NOMO-1 (cell line): Measurements from ENCODE around the gene ELP4.
"Not testable (repeated sequence)": the region's sequence is repeated elsewhere in the genome, so short reads cannot be mapped to it uniquely, and the experiment has no call there.

ENCODE experiments used
- DNase-seq, 2 experiments: peaks; one replicate each; lab custom pipeline; 2025; ENCODE audit not compliant: unreplicated experiment in 2 of 2; lab: John Stamatoyannopoulos, UW

ELP4 gene

GRCh38 chr11:31542862-31543261 lies 33.3 kb downstream of the ELP4 start:
- DNase-seq = no peak

- no peak for DNase-seq
Measured at GRCh38 chr11:31555938-31556337, 46.4 kb downstream of the ELP4 start.

GRCh38 chr11:31558001-31558400 lies 48.4 kb downstream of the ELP4 start:
- no peak for DNase-seq

GRCh38 chr11:31560842-31561476 lies 51.4 kb downstream of the ELP4 start:
- DNase-seq = no peak

GRCh38 chr11:31564517-31564916 lies 55.0 kb downstream of the ELP4 start:
- not testable (repeated sequence) for DNase-seq

GRCh38 chr11:31574133-31574532 lies 64.6 kb downstream of the ELP4 start:
- DNase-seq = not testable (repeated sequence)

- not testable (repeated sequence) for DNase-seq
Measured at GRCh38 chr11:31575764-31576163, 66.2 kb downstream of the ELP4 start.

GRCh38 chr11:31579412-31579811 lies 69.8 kb downstream of the ELP4 start:
- not testable (repeated sequence) for DNase-seq

GRCh38 chr11:31582697-31583096 lies 73.1 kb downstream of the ELP4 start:
- DNase-seq = no peak

- no peak for DNase-seq
Measured at GRCh38 chr11:31598454-31598853, 88.9 kb downstream of the ELP4 start.

- DNase-seq = no peak
Measured at GRCh38 chr11:31601635-31602282, 92.2 kb downstream of the ELP4 start.

- DNase-seq = no peak
Measured at GRCh38 chr11:31606893-31607292, 97.3 kb downstream of the ELP4 start.

- no peak for DNase-seq
Measured at GRCh38 chr11:31607914-31608313, 98.3 kb downstream of the ELP4 start.

- no peak for DNase-seq
Measured at GRCh38 chr11:31608995-31609394, 99.4 kb downstream of the ELP4 start.

- DNase-seq = no peak
Measured at GRCh38 chr11:31610544-31610943, 101.0 kb downstream of the ELP4 start.

GRCh38 chr11:31617246-31617645 lies 107.7 kb downstream of the ELP4 start:
- DNase-seq = peak in 1 of 2 experiments; percentile 41

- DNase-seq = no peak
Measured at GRCh38 chr11:31619980-31620379, 110.4 kb downstream of the ELP4 start.

- DNase-seq = no peak
Measured at GRCh38 chr11:31620434-31620833, 110.9 kb downstream of the ELP4 start.

- DNase-seq = no peak
Measured at GRCh38 chr11:31625868-31626267, 116.3 kb downstream of the ELP4 start.

GRCh38 chr11:31628111-31628510 lies 118.5 kb downstream of the ELP4 start:
- DNase-seq = no peak

GRCh38 chr11:31636983-31637382 lies 127.4 kb downstream of the ELP4 start:
- no peak for DNase-seq

- DNase-seq = no peak
Measured at GRCh38 chr11:31640611-31641010, 131.0 kb downstream of the ELP4 start.
